Measurements from ENCODE around the gene FOLH1. TPM values are rescaled to one million over a fixed set of nuclear protein-coding genes. Genes with fewer than 3 reads are reported as not detected.

The FOLH1 gene
- total RNA-seq, 1 experiment from 2014 or later, result not detected

Other genes with a start within 250 kb of the FOLH1 start
- not detected in 2 replicates for gene TRIM51G, start 224.7 kb downstream of the FOLH1 start, total RNA-seq (2014; rRNA removed; shearing (Covaris generic))
- gene TRIM49B, start 179.8 kb downstream of the FOLH1 start, total RNA-seq (2014; rRNA removed; shearing (Covaris generic)), result not detected in 2 replicates
- gene TRIM64C, start 149.5 kb downstream of the FOLH1 start, total RNA-seq (2014; rRNA removed; shearing (Covaris generic)), result not detected in 2 replicates